K562 (cell line): ENCODE data around the gene FOS.

Source experiments
- BCOR ChIP-seq: fragments of 450-650 bp; IDR thresholded peaks from 2 replicates; pipeline ENCODE4 v1.6.1; 2016
- EZH2 ChIP-seq: IDR thresholded peaks from 2 replicates; pipeline ENCODE4 v1.6.1; 2012; ENCODE audit warnings: low read depth, mild to moderate bottlenecking, inconsistent platforms, low read length, borderline replicate concordance
- KLF13 ChIP-seq: fragments of 450-650 bp; IDR thresholded peaks from 2 replicates; pipeline ENCODE4 v1.6.1; 2016; ENCODE audit warnings: missing genetic modification characterization, low read depth, mild to moderate bottlenecking, missing compliant biosample characterization, moderate library complexity, borderline replicate concordance
- RNF2 ChIP-seq: sonication (generic); IDR thresholded peaks from 2 replicates; pipeline ENCODE4 v1.6.1; 2016
- TF ChIP-seq, protein P1 (sequence below): fragments of 150-350 bp; conservative IDR thresholded peaks from 2 replicates; pipeline ENCODE4 v1.6.1; 2014; ENCODE audit warnings: low read length
- TF ChIP-seq, protein P2 (sequence below): fragments of 200-600 bp; sonication (generic); IDR thresholded peaks from one replicate; pipeline ENCODE4 v1.6.1; 2012; ENCODE audit warnings: mild to moderate bottlenecking, low read depth, low read length, inconsistent platforms
- TF ChIP-seq, protein P3 (sequence below): sonication (generic); formaldehyde crosslinking; IDR thresholded peaks from 2 replicates; pipeline ENCODE4 v1.4.0; 2020; ENCODE audit warnings: mild to moderate bottlenecking, missing genetic modification reagents
- TF ChIP-seq, protein P4 (sequence below): sonication (generic); formaldehyde crosslinking; IDR thresholded peaks from 2 replicates; pipeline ENCODE4 v1.8.0; 2023; ENCODE audit warnings: mild to moderate bottlenecking, missing genetic modification reagents

DNA sequence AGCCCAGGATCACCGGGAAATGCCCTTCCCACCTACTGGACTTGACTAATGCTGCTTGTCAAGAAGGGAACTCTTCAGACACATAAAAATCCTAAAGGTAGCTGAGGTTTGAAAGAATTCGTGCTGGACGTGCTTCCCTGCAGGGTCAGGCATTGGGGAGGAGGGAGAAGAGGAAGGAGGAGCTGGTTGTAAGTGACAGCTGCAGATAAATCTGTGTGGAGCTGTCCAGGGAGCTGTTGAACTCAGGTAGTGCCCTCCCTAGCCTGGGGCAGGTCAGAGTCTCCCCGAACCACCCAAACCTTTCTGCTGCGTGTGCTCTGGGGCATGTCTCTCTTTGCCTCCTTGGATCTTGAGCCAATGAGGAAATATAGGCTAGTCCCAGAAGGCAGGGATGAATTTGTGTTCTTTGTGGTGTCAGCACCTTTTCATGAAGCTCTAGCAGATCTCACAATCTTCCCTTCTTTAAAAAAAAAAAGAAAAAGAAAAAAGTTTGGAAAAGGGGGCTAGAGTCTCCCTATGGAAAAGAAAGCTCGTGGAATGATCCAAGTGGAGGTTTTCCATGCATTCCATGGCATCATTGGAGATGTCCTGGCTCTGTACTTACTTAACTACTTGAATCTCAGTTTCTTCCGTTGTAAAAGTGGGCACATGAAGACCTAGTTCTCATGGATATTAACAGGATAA, 23.6 kb upstream of the FOS start:
- TF ChIP-seq EZH2 = no peak
- TF ChIP-seq, protein P1, sequence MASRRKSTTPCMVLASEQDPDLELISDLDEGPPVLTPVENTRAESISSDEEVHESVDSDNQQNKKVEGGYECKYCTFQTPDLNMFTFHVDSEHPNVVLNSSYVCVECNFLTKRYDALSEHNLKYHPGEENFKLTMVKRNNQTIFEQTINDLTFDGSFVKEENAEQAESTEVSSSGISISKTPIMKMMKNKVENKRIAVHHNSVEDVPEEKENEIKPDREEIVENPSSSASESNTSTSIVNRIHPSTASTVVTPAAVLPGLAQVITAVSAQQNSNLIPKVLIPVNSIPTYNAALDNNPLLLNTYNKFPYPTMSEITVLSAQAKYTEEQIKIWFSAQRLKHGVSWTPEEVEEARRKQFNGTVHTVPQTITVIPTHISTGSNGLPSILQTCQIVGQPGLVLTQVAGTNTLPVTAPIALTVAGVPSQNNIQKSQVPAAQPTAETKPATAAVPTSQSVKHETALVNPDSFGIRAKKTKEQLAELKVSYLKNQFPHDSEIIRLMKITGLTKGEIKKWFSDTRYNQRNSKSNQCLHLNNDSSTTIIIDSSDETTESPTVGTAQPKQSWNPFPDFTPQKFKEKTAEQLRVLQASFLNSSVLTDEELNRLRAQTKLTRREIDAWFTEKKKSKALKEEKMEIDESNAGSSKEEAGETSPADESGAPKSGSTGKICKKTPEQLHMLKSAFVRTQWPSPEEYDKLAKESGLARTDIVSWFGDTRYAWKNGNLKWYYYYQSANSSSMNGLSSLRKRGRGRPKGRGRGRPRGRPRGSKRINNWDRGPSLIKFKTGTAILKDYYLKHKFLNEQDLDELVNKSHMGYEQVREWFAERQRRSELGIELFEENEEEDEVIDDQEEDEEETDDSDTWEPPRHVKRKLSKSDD = no peak
- TF ChIP-seq, protein P2, sequence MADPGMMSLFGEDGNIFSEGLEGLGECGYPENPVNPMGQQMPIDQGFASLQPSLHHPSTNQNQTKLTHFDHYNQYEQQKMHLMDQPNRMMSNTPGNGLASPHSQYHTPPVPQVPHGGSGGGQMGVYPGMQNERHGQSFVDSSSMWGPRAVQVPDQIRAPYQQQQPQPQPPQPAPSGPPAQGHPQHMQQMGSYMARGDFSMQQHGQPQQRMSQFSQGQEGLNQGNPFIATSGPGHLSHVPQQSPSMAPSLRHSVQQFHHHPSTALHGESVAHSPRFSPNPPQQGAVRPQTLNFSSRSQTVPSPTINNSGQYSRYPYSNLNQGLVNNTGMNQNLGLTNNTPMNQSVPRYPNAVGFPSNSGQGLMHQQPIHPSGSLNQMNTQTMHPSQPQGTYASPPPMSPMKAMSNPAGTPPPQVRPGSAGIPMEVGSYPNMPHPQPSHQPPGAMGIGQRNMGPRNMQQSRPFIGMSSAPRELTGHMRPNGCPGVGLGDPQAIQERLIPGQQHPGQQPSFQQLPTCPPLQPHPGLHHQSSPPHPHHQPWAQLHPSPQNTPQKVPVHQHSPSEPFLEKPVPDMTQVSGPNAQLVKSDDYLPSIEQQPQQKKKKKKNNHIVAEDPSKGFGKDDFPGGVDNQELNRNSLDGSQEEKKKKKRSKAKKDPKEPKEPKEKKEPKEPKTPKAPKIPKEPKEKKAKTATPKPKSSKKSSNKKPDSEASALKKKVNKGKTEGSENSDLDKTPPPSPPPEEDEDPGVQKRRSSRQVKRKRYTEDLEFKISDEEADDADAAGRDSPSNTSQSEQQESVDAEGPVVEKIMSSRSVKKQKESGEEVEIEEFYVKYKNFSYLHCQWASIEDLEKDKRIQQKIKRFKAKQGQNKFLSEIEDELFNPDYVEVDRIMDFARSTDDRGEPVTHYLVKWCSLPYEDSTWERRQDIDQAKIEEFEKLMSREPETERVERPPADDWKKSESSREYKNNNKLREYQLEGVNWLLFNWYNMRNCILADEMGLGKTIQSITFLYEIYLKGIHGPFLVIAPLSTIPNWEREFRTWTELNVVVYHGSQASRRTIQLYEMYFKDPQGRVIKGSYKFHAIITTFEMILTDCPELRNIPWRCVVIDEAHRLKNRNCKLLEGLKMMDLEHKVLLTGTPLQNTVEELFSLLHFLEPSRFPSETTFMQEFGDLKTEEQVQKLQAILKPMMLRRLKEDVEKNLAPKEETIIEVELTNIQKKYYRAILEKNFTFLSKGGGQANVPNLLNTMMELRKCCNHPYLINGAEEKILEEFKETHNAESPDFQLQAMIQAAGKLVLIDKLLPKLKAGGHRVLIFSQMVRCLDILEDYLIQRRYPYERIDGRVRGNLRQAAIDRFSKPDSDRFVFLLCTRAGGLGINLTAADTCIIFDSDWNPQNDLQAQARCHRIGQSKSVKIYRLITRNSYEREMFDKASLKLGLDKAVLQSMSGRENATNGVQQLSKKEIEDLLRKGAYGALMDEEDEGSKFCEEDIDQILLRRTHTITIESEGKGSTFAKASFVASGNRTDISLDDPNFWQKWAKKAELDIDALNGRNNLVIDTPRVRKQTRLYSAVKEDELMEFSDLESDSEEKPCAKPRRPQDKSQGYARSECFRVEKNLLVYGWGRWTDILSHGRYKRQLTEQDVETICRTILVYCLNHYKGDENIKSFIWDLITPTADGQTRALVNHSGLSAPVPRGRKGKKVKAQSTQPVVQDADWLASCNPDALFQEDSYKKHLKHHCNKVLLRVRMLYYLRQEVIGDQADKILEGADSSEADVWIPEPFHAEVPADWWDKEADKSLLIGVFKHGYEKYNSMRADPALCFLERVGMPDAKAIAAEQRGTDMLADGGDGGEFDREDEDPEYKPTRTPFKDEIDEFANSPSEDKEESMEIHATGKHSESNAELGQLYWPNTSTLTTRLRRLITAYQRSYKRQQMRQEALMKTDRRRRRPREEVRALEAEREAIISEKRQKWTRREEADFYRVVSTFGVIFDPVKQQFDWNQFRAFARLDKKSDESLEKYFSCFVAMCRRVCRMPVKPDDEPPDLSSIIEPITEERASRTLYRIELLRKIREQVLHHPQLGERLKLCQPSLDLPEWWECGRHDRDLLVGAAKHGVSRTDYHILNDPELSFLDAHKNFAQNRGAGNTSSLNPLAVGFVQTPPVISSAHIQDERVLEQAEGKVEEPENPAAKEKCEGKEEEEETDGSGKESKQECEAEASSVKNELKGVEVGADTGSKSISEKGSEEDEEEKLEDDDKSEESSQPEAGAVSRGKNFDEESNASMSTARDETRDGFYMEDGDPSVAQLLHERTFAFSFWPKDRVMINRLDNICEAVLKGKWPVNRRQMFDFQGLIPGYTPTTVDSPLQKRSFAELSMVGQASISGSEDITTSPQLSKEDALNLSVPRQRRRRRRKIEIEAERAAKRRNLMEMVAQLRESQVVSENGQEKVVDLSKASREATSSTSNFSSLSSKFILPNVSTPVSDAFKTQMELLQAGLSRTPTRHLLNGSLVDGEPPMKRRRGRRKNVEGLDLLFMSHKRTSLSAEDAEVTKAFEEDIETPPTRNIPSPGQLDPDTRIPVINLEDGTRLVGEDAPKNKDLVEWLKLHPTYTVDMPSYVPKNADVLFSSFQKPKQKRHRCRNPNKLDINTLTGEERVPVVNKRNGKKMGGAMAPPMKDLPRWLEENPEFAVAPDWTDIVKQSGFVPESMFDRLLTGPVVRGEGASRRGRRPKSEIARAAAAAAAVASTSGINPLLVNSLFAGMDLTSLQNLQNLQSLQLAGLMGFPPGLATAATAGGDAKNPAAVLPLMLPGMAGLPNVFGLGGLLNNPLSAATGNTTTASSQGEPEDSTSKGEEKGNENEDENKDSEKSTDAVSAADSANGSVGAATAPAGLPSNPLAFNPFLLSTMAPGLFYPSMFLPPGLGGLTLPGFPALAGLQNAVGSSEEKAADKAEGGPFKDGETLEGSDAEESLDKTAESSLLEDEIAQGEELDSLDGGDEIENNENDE = no peak
- TF ChIP-seq, protein P3, sequence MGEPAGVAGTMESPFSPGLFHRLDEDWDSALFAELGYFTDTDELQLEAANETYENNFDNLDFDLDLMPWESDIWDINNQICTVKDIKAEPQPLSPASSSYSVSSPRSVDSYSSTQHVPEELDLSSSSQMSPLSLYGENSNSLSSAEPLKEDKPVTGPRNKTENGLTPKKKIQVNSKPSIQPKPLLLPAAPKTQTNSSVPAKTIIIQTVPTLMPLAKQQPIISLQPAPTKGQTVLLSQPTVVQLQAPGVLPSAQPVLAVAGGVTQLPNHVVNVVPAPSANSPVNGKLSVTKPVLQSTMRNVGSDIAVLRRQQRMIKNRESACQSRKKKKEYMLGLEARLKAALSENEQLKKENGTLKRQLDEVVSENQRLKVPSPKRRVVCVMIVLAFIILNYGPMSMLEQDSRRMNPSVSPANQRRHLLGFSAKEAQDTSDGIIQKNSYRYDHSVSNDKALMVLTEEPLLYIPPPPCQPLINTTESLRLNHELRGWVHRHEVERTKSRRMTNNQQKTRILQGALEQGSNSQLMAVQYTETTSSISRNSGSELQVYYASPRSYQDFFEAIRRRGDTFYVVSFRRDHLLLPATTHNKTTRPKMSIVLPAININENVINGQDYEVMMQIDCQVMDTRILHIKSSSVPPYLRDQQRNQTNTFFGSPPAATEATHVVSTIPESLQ (CRISPR knock-in tag) = no peak
- no peak for TF ChIP-seq BCOR
- TF ChIP-seq, protein P4, sequence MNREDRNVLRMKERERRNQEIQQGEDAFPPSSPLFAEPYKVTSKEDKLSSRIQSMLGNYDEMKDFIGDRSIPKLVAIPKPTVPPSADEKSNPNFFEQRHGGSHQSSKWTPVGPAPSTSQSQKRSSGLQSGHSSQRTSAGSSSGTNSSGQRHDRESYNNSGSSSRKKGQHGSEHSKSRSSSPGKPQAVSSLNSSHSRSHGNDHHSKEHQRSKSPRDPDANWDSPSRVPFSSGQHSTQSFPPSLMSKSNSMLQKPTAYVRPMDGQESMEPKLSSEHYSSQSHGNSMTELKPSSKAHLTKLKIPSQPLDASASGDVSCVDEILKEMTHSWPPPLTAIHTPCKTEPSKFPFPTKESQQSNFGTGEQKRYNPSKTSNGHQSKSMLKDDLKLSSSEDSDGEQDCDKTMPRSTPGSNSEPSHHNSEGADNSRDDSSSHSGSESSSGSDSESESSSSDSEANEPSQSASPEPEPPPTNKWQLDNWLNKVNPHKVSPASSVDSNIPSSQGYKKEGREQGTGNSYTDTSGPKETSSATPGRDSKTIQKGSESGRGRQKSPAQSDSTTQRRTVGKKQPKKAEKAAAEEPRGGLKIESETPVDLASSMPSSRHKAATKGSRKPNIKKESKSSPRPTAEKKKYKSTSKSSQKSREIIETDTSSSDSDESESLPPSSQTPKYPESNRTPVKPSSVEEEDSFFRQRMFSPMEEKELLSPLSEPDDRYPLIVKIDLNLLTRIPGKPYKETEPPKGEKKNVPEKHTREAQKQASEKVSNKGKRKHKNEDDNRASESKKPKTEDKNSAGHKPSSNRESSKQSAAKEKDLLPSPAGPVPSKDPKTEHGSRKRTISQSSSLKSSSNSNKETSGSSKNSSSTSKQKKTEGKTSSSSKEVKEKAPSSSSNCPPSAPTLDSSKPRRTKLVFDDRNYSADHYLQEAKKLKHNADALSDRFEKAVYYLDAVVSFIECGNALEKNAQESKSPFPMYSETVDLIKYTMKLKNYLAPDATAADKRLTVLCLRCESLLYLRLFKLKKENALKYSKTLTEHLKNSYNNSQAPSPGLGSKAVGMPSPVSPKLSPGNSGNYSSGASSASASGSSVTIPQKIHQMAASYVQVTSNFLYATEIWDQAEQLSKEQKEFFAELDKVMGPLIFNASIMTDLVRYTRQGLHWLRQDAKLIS = no peak
- TF ChIP-seq KLF13 (tag) = no peak
- TF ChIP-seq RNF2 = no peak
